ENCODE results near the gene SUGP2. TPM values are rescaled to one million over a fixed set of nuclear protein-coding genes. Genes with fewer than 3 reads are reported as not detected.
A peak's percentile ranks its signal among the peaks of the same experiment; 100 is the strongest.

The SUGP2 gene
- total RNA-seq, 1 experiment from 2014 or later: 25.2 TPM

DNA sequence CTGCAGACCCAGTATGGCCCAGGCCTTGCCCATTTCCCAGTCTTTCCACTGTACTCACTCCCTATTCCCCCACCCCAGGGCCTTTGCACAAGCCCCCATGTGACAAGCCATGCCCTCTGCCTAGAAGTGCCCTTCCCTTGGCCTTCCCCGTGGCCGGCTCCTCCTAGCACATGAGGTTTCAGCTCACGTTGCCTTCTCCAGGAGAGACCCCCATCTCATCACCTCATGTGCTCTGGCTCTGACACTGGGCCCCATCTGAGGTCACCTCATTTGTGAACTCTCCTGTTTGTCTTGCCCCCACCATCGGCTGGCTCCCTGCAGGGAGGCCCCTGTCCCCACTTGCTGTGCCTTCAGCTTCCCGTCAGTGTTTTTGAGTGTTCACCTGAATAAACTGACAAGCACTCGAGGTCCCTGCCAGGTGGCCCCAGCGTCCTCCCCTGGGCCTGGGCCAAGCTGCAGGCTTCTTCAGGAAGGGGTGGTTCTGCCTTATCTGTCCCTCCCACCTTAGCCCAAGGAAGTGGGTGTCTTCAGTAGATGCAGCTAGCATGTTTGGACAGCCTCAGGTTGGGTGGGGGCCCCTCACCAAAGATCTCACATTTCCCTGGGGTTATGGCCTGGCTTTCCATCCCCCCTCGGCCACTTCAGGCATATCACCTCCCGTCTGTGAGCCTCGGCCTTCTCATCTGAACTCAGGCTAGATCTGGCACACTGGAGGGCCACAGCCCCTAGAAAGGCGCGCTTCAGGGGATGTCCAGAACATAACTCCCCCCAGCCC is 26.7 kb upstream of the SUGP2 start:
- no peak for DNase-seq (ENCODE audit: low spot score)

- no peak for DNase-seq (ENCODE audit: low spot score)
Measured at GRCh38 chr19:19059018-19059836, 25.9 kb upstream of the SUGP2 start.

DNA sequence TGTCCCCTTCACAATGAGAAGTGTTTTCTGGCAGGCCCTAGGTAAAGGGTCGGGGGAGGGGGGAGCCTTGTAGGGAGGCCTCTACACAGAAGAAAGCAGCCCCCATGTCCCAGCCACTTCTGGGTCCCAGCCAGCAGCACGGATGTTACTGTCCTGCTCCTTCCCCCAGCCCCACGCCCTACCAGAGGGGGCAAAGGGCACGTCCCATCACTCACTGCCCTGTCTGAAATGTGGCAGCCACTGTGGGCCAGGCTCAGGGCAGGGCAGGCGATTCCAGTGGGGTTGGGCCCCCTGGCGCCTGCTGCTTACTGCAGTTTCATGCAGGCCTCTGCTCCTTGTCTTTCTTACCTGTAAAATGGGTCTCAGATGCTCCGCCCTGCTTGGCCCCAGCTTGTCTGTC is 24.4 kb upstream of the SUGP2 start:
- DNase-seq (ENCODE audit: low spot score): no peak

DNA sequence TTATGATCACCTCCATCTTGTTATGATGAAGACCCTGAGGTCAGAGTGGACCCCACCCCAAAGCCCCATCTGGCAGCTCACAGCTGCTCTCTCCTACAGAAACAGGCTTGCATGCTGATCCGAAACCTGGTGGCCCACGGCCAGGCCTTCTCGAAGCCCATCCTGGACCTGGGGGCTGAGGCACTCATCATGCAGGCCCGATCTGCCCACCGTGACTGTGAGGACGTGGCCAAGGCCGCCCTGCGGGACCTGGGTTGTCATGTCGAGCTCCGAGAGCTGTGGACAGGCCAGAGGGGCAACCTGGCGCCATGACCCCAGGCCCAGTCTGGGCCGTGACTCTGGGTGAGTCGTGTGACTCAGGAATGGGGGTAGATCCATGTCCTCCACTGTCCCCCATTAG is 24.0 kb upstream of the SUGP2 start:
- no peak for DNase-seq (ENCODE audit: low spot score)

GRCh38 chr19:19056636-19057275 is 23.4 kb upstream of the SUGP2 start:
- no peak for DNase-seq (ENCODE audit: low spot score)

DNA sequence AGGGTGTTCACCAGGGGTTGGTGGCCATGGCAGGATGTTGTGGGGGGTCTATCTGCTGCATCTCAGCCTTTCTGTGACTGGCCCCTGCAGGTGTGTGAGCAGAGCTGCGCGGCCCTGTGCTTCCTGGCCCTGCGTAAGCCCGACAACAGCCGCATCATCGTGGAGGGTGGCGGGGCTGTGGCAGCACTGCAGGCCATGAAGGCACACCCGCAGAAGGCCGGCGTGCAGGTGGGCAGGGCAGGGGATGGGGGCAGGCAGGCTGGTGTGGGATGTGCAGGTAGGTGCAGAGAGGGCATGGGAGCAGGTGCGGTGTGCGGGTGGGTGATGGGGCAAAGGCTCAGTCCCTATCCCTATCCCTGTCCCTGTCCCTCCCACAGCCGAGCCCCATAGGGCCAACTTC is 22.4 kb upstream of the SUGP2 start:
- DNase-seq (ENCODE audit: low spot score): no peak

DNA sequence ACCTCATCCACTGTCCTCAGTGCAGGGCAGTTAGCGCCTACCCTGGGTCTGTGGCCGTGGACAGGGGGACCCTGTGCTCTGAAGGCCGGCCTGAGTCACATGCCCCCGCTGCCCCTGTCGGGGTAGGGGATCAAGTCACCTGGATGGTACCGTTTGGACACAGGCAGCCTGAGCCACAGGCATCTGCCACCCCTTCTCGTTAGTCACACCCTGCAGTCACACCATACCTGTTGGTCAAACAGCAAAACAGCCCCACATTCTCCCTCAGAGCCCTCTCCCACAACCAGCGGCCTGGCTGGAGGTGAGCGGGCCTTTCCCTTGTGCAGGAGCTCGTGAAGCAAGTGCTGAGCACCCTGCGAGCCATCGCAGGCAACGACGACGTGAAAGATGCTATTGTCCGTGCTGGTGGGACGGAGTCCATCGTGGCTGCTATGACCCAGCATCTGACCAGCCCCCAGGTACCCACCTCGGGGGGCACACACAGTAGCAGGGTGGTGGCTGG is 21.7 kb upstream of the SUGP2 start:
- DNase-seq (ENCODE audit: low spot score): no peak

DNA sequence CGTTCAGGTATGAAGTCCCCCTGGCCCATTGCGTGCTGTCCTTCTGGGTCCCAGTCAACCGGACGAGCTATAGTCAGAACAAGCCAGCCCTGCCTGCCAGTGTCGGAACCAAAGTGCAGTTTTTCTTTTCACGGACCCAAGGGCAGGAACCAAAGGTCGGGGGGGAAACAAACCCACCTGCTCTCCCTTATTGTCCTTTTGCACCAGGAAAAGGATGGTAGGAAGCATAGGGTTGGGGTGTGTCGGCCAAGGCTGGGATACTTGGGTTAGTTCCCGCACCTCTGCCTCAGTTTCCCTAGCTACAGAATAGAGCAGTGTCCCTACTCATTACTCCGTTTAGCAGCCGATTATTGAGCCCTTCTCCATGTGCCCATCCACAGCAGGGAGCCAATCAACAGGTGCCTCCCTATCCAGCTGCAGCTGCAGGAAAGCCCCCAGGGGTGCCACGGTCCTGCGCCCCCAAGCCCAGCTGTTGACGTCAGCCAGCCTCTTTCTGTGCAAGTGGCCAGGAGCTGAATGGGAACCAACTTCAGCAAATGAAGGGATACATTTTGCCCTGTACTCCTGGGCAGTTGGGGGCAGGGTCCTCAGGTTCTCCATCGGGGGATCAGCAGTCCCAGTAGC is 21.1 kb upstream of the SUGP2 start:
- no peak for DNase-seq (ENCODE audit: low spot score)

DNA sequence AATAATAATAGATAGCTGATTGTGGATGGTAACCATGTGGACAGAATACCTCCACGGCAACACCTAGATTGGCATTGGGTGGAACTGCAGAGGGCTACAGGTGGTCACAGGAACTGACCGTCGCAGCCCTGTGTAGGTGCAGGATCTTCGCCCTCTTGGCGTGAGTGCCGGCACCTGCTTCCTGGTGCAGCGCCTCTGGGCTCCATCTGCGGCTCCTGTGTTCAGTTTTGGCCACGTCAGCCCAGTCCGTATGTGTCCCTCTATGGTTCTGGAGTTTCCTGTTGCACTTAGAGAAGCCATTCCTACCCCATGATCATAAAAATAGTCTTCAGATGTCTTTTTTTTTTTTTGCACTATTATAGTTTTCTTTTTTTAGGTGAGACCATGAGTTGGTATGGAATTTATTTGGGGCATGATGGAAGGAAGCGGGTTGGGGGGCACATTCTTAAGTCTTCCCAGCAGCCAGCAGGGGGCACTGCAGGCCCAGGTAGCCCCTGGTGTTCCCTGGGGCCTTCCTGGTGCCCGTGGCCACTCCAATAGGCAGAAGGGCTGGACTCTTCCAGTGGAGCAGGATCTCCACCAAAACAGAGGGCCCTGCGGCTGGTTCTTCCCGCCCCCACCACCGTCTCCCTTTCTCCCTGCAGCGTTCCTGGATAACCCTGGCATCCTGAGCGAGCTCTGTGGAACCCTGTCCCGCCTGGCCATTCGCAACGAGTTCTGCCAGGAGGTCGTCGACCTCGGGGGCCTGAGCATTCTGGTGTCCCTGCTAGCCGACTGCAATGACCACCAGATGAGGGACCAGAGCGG is 20.4 kb upstream of the SUGP2 start:
- DNase-seq (ENCODE audit: low spot score): no peak

GRCh38 chr19:19052921-19053320 is 19.6 kb upstream of the SUGP2 start:
- DNase-seq (ENCODE audit: low spot score): no peak

- DNase-seq (ENCODE audit: low spot score): no peak
Measured at GRCh38 chr19:19051478-19052213, 18.3 kb upstream of the SUGP2 start.

GRCh38 chr19:19050731-19051130 is 17.4 kb upstream of the SUGP2 start:
- DNase-seq (ENCODE audit: low spot score): no peak

GRCh38 chr19:19050104-19050503 is 16.8 kb upstream of the SUGP2 start:
- no peak for DNase-seq (ENCODE audit: low spot score)

GRCh38 chr19:19049406-19049805 is 16.1 kb upstream of the SUGP2 start:
- no peak for DNase-seq (ENCODE audit: low spot score)

DNA sequence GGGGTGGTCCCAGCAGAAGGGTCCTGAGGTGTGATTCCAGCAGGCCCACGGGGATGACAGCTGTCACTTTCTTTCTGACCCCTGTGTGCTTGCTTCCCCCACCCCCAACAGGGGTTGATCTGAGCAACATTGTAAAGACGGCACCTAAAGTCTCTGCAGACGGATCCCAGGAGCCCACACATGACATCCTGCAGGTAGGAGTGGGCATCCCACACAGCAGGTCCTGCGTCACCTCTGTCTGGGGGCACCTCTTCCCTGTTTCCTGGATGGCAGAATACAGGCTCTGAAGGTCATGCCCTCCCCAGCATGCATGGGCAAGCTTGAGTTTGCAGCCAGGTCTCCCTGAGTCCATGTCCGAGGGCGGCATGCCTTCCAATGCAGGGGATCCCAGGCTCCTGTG is 10.6 kb upstream of the SUGP2 start:
- no peak for DNase-seq (ENCODE audit: low spot score)

- no peak for DNase-seq (ENCODE audit: low spot score)
Measured at GRCh38 chr19:19043481-19043880, 10.2 kb upstream of the SUGP2 start.

GRCh38 chr19:19042732-19043280 is 9.5 kb upstream of the SUGP2 start:
- no peak for DNase-seq (ENCODE audit: low spot score)

- DNase-seq (ENCODE audit: low spot score): no peak
Measured at GRCh38 chr19:19040417-19040816, 7.1 kb upstream of the SUGP2 start.

GRCh38 chr19:19039901-19040300 is 6.6 kb upstream of the SUGP2 start:
- no peak for DNase-seq (ENCODE audit: low spot score)

GRCh38 chr19:19034204-19034624 is 897 bp upstream of the SUGP2 start:
- DNase-seq (ENCODE audit: low spot score): peak; percentile 79
